Adrenal gland (tissue), 5 donors: ENCODE data around the gene ARL10.

ENCODE experiments used
- POLR2A ChIP-seq, 2 donors: fragments of 450-650 bp; IDR thresholded peaks; one replicate each; pipeline ENCODE4 v1.6.1; 2017; ENCODE audit warnings: antibody characterized with exemption in 2 of 2, mild to moderate bottlenecking in 2 of 2, moderate library complexity in 1 of 2
- TF ChIP-seq, protein P1 (sequence below), 6 experiments: fragments of 450-650 bp in 4 of 6; fragments of 200-600 bp in 2 of 6; sonication (generic) in 1 of 6; IDR thresholded peaks; 1 replicate in 5 of 6; 2 replicates in 1 of 6; pipeline versions ENCODE4 v1.5.1 to v1.8.0; 2016 to 2021; ENCODE audit warnings: antibody characterized with exemption in 6 of 6, mild to moderate bottlenecking in 2 of 6, moderate library complexity in 1 of 6
- donor health status: DM: no; HTN: no; CAD: no.

- TF ChIP-seq, protein P1, sequence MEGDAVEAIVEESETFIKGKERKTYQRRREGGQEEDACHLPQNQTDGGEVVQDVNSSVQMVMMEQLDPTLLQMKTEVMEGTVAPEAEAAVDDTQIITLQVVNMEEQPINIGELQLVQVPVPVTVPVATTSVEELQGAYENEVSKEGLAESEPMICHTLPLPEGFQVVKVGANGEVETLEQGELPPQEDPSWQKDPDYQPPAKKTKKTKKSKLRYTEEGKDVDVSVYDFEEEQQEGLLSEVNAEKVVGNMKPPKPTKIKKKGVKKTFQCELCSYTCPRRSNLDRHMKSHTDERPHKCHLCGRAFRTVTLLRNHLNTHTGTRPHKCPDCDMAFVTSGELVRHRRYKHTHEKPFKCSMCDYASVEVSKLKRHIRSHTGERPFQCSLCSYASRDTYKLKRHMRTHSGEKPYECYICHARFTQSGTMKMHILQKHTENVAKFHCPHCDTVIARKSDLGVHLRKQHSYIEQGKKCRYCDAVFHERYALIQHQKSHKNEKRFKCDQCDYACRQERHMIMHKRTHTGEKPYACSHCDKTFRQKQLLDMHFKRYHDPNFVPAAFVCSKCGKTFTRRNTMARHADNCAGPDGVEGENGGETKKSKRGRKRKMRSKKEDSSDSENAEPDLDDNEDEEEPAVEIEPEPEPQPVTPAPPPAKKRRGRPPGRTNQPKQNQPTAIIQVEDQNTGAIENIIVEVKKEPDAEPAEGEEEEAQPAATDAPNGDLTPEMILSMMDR (IDR thresholded peaks at IDR 0.05): no peak
- TF ChIP-seq POLR2A (IDR thresholded peaks at IDR 0.05): no peak
Measured at GRCh38 chr5:176353533-176353932, 11.8 kb upstream of the ARL10 start.
